M059J (cell line): ENCODE measurements around the gene PARM1. TPM values are rescaled to one million over a fixed set of nuclear protein-coding genes. Genes with fewer than 3 reads are reported as not detected.
A peak's percentile ranks its signal among the peaks of the same experiment; 100 is the strongest.

ENCODE experiments used
- DNase-seq: peaks from one replicate; pipeline ENCODE4 v3.0.0-alpha.2; 2012; ENCODE audit warnings: low read depth
- total RNA-seq: library from RNA; depleted of rRNA; stranded (reverse); fragments of >200 nt; shearing (Covaris generic); gene quantifications from 2 replicates; pipeline ENCODE4 v1.2.3, GENCODE V29; 2014

The PARM1 gene
- total RNA-seq, 1 experiment from 2014 or later: 0.17 TPM

GRCh38 chr4:74942251-74942917 lies 9.5 kb downstream of the PARM1 start:
- DNase-seq: peak; percentile 3

DNA sequence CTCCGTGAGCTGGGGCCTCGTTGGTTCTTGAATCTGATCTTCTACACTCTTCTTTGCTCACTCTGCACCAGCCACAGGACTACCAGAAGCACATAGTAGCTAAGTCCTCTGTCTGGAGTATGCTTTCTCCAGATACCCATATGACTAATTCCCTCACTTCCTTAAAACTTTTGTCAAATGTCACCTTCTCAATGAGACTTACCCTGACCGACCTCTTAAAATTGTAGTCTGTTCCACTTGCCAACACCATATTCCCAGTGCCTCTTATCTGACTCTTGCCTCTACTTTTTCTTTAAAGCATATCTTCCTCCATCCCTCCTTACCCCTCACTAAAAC lies 10.0 kb downstream of the PARM1 start:
- no peak for DNase-seq

- no peak for DNase-seq
Measured at GRCh38 chr4:74944354-74944793, 11.5 kb downstream of the PARM1 start.

DNA sequence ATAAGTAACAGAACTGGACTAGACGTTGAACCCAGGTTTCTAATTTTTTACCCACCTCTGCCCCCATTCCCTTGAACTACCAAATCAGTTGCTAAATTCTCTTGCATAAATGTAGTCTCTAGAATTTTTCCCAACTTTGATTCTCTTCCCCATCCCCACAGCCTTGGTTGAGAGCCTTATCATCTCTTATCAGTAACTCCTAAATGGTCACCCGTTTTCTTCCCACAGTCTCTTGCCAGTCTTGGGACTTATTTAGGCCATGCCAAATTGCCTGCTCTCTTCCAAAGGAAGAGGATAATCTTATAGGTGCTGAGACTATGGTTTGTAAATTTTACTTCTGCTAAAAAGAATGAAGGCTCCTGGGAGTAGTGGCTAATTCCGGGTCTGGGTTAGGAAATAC lies 13.3 kb downstream of the PARM1 start:
- no peak for DNase-seq

DNA sequence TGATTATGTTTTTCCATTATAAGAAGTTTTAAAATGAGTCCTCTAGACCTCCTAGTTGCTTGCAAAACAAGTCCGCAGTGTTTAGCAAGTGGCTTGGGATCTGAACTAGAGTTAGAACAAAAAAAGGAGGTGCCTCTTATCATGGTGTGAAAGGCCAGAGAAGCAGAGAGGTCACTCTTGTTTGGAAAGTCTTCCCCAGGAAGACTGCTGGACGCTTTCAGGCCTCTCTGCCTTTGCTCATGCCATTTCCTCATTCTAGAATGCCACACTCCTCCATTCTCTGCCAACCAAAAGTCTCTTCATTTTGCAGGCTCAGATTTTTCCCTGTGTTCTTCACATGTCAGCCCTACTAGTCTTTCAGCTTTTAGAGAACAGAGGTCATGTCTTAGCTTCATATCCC lies 14.9 kb downstream of the PARM1 start:
- no peak for DNase-seq

DNA sequence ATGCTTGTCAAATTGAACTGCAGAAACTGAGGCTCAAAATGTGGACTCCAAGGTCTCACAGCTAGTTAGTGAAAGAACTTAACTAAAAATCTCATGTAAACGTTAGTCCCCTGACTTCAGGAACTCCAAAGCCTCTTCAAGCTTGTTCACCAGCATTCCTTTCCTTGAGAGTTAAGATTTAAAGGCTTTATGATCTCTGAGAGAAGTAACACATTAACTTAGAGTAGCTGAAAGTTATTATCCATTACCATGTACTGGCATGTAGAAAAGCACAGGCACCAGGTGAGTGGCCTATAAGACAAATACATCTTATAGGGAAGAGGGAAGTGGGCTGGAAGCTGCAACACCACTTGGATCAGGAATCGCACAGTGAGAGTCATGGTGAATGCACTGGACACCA lies 15.3 kb downstream of the PARM1 start:
- no peak for DNase-seq

DNA sequence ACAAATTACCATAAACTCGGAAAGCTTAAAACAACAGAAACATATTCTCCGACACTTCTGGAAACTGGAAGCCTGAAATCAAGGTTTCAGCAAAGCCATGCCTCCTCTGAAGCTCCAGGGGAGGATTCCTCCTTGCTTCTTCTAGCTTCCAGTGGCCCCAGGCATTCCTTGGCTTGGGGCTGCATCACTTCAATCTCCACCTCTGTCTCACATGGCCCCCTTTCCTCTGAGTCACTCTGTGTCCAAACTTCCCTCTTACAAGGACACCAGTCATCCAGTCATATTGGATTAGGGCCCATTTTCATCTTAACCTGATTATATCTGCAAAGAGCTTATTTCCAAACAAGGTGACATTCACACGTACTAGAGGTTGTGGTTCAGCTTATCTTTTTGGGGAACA lies 17.3 kb downstream of the PARM1 start:
- no peak for DNase-seq

GRCh38 chr4:74950882-74951281 lies 18.0 kb downstream of the PARM1 start:
- DNase-seq: no peak

DNA sequence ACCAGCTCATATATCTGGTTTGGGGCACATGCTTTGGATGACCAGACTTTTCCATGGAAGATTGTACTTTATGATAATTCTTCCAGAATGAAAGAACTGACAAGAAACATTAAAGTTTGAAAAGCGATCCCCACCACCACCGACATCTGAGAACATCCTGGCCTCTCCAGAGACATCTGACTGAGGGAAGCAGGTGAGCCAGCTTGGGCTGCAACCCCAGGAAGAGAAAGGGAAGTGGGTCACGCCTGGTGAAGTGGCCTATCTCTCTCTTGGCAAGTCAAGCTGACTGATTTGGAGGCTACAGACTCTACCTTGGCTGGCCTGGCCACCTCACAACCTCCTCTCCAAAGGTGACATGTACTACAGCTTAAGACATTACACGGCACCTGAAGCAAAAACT lies 20.7 kb downstream of the PARM1 start:
- DNase-seq: no peak

DNA sequence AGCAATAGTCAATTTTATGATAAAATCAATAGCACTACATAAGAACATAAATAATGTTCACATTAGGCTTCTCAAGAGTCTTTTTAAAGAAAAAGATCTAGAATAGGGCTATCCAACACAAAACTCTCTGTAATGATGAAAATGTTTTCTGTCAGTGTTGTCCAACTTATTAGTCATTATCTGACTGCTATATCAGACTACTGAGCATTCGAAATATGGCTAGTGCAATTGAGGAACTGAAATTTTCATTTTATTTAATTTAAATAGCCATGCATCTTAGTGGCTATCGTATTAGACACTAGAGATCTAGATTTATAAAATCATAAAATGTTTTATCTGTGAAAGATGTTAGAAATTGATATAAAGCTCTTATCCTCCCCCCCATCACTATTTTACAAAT lies 26.0 kb downstream of the PARM1 start:
- DNase-seq: no peak

GRCh38 chr4:74961230-74961629 lies 28.3 kb downstream of the PARM1 start:
- DNase-seq: no peak

DNA sequence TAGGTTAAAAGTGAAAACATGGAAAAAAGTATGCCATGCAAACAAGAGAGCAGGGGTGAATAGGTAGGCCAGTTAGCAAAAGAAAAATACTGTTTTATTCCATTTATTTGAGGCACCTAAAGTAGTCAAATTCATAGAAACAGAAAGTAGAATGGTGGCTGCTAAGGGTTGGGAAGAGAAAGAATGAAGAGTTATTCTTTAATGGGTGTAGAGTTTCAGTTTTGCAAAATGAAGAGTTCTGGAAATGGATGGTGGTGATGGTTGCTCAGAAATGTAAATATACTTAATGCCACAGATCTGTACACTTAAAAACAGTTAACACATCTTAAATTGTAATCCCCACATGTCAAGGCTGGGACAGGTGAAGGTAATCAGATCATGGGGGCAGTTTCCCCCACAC lies 29.7 kb downstream of the PARM1 start:
- no peak for DNase-seq

DNA sequence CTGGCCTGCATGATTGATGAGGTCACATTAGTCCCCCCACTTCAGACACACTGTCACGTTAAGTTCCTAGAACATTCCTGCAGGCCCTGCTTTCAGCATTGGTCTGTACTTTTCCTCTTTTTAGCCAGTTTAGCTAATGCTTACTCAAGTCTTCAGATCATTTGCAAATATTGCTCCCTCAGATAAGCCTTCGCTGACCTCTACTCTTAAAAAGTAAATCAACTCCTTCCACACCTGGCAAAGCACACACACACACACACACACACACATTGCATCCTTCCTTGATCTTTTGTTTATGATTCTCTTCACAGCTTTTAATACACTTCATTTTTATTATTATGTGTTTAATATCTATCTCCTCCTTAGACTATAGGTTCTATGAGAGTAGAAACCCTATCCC lies 31.4 kb downstream of the PARM1 start:
- DNase-seq: no peak

- no peak for DNase-seq
Measured at GRCh38 chr4:74967324-74967723, 34.4 kb downstream of the PARM1 start.

- DNase-seq: no peak
Measured at GRCh38 chr4:74968456-74969164, 35.7 kb downstream of the PARM1 start.

DNA sequence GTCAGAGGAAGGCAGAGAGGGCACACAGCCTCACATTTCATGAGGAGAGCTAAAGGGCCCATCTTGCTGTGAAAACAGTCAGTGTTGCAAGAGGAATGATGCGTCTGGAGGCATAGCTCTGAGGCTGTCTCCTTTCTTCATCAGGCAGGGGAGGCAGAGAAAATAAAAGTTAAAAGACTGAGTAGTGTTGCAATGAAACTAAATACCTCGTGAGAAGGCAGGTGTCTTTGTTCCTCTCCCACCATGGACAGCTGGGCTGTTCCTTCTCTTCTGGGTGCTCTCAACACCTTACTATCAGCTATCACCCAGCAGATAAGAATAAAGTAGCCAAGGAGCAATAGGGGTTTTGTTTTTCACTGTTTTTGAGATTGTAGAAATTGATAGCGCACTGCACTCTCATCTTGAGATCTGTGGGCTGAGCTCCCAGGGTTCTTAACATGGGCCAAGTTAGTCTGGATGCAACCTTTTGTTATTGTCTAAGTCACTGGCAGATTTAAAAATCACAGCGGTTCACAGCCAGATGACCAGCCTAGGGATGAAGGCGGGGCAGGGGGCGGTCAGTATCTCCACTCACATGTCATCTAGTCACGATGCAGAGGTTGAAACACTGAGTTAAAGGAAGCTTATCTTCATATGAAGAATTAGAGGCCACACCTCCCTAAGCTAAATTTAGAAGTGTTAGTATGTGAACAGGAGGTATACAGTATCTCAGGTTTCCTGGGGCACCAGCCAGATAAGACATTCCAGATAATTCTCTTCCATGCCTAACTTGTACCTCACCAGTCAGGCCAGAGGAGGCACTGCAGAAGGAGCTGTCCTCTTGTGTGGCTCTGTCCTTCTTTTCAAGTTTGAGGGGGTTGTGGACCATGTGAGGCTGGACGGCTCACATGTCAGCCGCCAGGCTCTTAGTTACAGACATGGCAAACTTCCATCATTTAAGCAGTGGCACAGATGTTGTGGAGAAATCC lies 36.9 kb downstream of the PARM1 start:
- DNase-seq: no peak

- no peak for DNase-seq
Measured at GRCh38 chr4:74970577-74970976, 37.7 kb downstream of the PARM1 start.

DNA sequence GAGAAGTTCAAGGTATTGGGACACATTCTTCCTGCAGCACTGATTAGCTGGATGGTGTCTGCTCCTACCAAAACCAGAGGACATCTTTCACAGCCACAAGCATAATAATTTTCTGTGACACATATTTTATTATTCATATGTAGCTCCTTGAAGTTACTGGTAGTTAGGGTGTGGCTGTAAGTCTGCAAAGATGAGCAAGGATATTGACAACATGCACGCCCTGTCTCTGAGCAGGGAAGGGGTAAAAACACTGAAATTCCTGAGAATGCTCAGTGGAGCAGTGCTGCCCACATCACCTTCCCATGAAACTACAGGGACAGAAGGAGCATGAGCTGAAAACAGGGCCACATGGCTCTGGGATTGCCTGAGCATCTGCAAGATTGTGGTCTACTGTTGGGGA lies 38.9 kb downstream of the PARM1 start:
- no peak for DNase-seq

GRCh38 chr4:74975082-74975481 lies 42.2 kb downstream of the PARM1 start:
- DNase-seq: no peak

- DNase-seq: no peak
Measured at GRCh38 chr4:74975848-74976824, 43.2 kb downstream of the PARM1 start.

DNA sequence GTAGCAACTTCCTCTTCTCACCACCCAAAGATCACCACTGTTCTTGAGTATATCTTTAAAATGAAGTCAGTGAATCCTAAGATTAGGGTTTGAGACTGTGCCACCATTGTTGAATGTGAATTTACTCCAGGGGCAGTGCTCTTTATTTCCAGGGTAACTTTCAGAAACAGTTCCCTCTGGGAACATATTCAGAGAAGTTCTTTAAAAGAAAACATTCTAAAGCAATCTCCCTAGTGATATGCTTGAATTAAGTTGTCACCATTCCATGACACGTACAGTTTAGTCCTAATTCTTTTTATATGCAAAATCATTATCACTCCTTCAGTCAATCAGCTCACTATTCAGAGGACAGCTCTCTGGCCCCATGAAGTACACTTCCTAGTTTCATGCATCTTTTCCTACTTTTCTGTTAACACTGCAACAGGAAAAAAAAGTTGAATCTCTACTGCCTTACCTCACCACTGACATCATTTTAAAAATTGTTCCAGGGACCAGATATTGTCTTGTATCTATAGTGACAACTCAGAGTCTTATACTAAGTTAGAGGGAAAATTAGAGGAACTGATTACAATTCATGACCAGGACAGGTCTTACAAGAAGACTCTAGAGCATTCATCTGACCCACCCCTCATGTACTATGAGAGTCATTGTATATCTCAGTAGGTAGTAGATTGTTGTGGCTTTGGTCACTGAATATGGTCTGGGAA lies 49.8 kb downstream of the PARM1 start:
- no peak for DNase-seq
